CD4-positive, alpha-beta T cell treated with Interleukin-4 for 4 hours (primary cell): ENCODE measurements around the gene AP2A2.

Experiments used
- DNase-seq: peaks from one replicate; pipeline ENCODE4 v3.0.0-alpha.2; 2020

Gene AP2A2

DNA sequence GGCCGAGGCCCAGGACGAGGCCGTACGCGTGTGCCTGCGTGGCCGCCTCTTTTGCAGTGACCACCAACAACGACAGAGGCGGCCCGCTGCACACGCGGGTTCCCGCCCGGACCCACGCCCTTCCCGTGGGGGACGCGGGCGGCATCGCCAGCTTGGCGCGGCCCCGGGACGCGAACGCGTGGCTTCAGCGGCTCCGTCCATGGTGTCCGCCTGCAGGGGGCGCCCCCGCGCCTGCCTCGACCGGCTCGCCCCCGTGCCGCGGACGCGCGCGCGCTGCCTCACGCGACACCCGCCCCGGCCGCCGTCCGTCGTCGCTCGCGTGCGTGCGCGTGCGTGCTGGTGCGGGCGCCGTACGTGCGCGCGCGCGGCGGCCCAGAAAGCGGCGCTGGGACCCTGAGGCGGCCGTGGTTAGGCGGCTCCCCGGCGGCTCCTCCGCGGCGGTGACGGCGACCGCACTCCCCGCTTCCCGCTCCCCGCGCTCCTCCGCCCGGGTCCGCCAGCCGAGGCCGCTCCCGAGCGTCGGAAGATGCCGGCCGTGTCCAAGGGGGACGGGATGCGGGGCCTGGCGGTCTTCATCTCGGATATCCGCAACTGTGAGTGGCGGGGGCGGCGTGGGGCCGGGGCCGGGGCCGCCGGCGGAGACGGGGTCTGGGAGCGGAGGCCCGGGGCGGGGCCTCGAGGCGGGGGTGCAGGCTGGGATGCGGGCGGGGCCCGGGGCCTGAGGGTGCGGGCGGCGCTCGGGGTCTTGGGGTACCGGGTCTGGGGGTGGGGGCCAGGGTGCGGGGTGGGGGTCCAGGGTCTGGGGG, at the start of gene AP2A2:
Gene AP2A2, plus strand, starts transcription at position 375 of the 806 bp plus-strand sequence. Its CDS starts 152 bp downstream, at position 527.
- peak; percentile 85 for DNase-seq

GRCh38 chr11:876545-876944, 49.1 kb upstream of the AP2A2 start:
- DNase-seq, result no peak

DNA sequence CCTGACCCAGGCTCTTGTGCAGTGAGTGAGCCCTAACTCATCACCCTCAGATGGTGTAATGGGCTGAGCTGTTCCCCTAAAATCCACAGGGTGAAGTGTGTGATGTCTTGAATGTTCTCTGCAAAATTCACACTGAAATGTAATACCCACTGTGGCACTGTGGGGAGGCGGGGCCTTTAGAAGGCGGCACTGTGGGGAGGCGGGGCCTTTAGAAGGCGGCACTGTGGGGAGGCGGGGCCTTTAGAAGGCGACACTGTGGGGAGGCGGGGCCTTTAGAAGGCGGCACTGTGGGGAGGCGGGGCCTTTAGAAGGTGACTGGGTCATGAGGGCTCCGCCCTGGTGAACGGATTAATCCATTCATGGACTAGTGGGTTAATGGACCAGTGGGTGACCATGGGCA, 48.1 kb upstream of the AP2A2 start:
- peak; percentile 2 for DNase-seq

- DNase-seq, result no peak
These were observed 45.2 kb upstream of the AP2A2 start for GRCh38 chr11:880447-880846.

- no peak for DNase-seq
These were observed 43.1 kb upstream of the AP2A2 start for GRCh38 chr11:882596-882995.

GRCh38 chr11:883527-883926, 42.1 kb upstream of the AP2A2 start:
- DNase-seq, result no peak

DNA sequence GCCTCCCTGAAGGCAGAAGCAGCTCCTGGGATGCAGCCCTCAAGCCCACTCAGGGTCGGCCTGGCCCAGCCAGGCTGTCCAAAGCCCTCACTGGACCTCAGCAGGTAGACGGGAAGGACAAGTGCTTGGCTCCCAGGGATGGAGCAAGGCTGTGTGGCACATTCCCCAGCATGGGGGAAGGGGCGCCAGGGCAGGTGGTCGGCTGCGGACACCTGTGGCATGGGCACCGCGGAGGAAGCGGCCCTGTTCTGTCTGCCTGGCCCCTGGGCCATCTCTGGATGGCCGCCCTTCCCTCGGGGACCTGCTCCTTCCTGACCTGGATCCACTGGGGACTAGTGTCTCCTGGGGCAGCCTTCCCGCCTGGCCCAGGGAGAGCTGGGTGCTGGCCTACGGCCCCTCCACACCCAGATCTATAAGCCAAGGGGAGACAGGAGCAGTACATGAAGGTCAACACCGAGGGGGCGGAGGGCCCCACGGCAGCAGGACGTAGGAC, 41.0 kb upstream of the AP2A2 start:
- DNase-seq, result no peak

DNA sequence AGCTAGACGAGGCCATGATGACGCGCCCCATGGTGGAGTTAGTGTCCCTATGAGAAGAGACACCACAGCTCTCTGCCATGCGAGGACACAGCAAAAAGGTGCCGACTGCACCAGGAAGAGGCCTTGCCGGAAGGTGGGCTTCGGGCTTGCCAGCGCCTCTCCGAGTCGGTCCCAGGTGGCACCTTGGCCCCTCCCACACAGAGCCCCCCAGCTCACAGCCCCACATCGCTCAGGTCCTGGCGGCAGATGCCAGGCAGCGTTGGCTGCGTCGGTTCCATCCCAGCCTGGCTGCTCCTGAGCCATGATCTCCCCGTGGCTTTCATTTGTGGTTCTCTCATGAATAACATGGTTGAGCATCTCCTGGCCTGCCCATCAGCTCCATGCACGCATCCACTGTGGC, 39.1 kb upstream of the AP2A2 start:
- DNase-seq, result no peak

- no peak for DNase-seq
These were observed 38.1 kb upstream of the AP2A2 start for GRCh38 chr11:887589-887988.

GRCh38 chr11:888310-889212, 37.1 kb upstream of the AP2A2 start:
- no peak for DNase-seq

- no peak for DNase-seq
These were observed 36.4 kb upstream of the AP2A2 start for GRCh38 chr11:889257-889656.

DNA sequence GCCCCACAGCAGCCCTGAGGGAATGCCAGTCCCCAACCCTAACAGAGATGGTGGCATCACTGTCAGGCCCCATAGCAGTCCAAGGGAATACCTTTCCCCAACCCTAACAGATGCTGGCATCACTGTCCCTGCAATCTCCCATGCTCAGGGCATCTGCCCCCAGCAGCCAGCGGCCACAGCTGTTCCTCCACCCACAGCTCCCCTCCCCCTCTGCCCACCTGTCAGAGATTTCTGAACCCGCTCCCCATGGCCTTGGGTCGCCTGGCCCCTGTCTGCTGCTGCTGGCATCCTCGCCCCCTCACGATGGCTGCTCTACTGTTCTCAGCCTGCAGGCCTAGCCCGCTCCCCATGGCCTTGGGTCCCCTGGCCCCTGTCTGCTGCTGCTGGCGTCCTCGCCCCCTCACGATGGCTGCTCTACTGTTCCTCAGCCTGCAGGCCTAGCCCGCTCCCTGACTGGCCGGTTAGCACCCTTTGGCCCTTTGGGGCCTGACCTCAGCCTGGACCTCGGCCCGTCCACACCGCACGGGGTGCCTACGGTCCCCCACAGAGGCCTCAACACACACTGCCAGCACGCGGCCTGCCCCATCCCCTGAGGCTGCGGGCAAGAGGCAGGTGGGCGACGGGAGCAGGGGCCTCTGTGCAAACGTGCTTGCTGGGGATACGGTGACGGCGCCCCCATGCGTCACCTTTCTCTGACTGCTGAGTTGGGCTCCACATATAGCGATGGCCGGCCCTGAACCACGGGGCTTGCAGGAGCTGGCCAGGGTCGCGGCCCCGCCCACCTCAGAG, 35.8 kb upstream of the AP2A2 start:
- no peak for DNase-seq

- no peak for DNase-seq
These were observed 34.7 kb upstream of the AP2A2 start for GRCh38 chr11:890794-891540.

GRCh38 chr11:893008-893654, 32.5 kb upstream of the AP2A2 start:
- no peak for DNase-seq

DNA sequence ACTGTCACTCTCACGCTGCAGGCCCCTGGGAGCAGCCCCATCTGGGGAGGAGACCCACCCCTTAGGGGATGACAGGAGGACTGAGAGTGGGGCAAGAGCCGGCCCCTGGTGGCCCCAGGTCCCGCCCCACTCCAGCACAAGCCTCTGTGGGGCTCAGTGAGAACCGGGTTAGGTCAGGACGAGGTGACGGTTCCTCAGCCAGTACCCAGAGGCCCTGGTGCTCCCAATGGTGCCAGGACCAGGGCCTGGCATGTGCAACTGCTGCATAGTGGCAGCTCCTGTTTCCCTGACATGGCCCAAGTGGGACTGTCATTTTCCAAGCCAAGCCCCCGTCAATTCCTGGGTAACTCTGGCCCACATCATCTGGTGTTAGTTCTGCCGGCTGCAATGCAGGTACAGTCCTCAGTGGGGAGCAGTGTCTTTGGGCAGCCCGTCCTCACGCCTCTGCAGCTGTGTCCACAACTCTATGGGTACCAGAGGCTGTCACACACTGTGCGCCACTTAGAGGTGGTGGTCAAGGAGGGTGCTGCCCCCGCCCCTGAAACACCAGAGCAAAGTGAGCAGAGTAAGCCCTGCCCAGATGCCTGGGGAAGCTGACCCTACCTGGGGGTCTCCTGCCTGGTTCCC, 31.0 kb upstream of the AP2A2 start:
- DNase-seq, result no peak

DNA sequence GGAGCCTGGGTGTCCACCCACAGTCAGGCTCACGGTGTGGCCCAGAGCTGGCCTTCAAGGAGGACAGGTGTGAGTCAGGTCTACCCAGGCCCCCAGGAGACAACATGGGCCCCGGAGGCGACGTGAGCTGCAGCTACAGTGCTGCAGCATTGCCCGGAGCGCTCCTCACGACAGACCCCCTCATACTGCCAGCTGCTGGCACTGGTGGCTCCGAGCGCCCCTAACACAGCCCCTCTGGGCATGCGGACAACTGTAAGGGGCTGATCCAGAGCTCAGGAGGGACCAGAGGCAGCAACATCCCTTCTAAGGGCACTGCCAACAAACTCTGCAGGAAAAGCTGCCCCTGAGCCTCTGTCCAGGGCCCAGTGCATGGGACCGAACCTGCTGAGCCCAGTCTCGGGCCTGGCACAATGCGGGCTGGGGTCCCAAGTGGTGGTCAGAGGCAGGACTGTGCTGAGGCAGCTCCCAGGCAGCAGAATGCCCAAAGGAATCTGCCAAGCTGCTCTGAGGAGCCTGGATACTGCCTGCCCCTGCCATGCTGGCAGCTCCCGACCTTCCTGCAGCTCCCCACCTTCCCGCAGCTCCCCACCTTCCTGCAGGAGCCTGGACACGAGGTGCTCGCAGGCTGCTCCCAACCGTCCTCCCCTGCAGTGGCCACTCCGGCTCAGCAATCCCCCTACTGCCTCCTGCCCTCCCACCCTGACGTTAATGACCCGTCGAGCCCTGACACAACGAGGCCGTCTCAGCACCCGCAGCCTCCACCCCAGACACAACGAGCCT, 30.1 kb upstream of the AP2A2 start:
- no peak for DNase-seq

DNA sequence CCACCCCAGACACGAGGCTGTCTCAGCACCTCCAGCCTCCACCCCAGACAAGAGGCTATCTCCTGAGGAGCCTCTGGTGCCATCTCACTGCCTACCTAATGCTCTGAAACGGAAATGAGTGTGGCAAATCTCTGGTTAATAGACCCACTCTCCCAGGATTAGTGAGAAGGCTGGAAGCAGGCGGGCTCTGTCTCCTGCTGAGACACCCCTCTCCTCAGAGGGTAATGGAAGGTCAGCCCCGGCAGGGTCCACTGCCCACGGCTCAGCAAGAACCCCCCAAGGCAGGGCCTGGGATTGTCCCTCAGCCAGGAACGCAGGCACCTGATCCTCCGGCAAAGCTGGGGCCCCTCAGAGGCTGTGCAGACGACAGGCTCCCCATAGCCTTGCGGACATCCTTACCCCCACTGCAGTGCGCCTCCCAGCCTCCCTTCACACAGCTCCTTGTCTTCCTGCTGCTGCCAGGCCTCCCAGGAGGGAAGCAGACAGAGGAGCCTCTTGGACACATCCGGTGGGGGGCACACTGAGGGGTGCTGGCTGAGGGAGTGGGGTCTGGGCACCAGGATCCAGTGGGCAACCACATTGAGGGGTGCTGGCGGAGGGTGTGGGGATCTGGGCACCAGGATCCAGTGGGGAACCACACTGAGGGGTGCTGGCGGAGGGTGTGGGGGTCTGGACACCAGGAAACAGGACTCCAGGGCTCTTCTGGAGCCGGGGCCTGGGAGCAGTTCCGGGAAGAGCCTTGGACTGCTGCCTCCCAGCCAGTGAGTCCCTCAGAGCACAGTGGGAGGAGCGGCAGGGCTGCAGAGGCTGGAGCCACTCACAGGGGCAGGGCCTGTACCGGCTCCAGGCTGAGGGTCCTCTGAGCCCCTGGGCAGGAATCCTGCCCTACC, 28.2 kb upstream of the AP2A2 start:
- DNase-seq, result no peak

DNA sequence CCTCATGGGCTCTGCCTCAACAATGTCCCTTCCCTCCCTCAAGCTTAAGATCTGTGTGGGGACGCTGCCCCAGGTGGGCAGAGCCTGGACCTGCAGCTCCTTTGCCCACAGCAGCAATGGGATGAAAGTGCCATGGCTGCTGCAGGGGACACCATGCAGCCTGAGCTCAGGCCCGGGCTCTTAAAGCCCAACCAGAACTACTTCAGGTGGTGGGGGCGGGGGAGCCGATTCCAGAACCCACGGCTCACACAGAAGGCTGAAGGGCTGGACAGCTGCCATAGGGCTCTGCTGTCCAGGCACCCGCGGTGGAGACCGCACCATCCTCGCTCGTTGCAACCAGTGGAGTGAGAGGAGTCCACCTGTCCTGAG, 27.5 kb upstream of the AP2A2 start:
- DNase-seq, result no peak

DNA sequence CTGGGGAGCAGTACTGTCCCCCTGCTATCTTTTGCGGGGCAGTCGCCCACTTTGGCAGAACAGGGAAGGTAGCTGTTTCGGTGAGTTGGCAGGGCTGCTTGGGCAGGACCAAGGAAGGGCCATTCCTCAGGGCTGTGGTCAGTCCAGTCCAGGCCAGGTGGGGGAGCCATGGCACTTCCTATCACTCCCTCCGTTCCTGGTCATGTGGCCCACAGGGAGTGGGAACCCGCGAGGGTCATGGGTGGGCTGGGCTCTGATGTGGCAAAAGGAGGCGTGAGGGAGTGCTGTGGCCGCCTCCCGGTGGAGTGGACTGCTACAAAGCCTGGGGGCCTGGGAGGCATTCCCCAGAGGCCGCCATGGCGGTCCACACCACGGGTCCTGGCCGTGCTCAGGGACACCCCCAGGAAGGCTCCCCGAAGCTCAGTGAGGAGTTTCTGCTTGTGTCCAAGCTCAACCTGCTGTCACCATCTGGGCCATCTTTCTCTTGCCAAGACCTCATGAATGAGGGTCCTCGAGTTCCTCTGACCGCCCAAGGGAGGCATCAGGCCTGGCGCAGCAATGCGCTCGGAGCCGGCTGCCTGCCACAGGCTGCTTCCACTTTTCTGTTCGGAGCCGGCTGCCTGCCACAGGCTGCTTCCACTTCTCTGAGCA, 27.0 kb upstream of the AP2A2 start:
- DNase-seq, result no peak
